Measurements from ENCODE around the gene TMEM168. TPM values are rescaled to one million over a fixed set of nuclear protein-coding genes. Genes with fewer than 3 reads are reported as not detected.

The TMEM168 gene
- polyA plus RNA-seq, 1 donor: 62.4 TPM

DNA sequence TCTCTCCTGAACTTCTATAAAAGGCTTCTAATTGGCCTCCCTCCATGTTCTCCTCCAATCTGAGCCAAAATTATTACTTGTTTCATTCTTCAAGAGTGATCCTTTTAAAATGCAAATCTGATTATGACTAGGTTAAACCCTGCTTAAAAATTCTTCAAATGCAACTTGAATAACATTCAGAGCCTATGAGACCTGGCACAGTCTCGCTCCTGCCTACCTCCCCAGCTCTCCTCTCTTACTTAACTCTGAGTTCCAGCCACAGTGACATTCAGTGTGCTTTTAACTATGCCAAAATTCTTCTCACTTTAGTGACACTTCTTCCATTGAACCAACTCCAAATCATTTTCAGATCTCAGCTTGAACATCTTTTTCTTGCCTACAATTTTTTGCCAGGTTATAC lies 68.8 kb downstream of the TMEM168 start:
- no peak for DNase-seq

DNA sequence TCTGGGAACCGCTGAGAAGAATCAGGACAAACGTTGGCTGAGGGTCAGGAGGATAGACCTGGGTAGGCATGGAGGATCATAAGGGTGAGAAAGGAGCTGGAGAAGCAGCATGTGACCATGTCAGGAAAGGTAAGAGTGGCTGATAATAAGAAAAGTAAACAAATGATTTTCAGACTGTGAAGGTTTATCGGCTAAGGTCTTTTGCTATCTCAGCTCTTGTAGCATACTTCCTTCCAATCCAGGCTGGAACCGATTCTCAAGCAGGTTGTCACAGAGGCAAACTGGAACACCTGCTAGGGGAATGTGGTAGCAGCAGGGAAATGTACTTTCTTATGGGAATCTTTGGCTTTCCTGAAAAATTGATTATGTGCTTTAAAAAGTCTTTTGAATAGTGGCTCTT lies 74.7 kb downstream of the TMEM168 start:
- no peak for DNase-seq

DNA sequence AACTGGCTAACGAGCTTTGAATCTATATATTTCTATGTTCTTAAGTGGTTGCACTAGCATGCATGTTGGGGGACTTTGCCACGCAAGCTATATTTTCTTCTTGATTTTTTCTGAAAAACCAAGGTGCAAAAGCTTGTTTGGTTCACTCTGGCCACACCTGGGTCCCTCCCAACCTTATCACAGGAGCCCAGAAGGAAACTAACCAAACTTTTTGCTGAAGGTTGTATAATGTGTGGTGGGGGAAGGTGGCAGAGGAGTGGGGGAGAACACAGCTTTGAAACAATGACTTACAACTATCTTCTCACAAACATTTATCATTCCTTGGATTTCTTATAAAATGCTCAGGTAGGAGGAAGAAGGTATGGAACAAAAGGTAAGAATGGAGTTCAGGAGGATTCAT lies 75.3 kb downstream of the TMEM168 start:
- DNase-seq: no peak

All from left kidney (tissue), 2 donors.